B cell (primary cell): Measurements from ENCODE around the gene DNAJC1. TPM values are rescaled to one million over a fixed set of nuclear protein-coding genes. Genes with fewer than 3 reads are reported as not detected.

Experiments
- ATAC-seq: fragments of 200-7000 bp; cut with Tn5 transposase; one replicate; pipeline ENCODE4 v1.10.0; 2021; ENCODE audit warnings: low read depth, mild to moderate bottlenecking, moderate number of reproducible peaks, moderate library complexity
- CTCF ChIA-PET: fragments of 350-600 bp; sonication (Branson Sonifier 250); formaldehyde crosslinking; loops from one replicate; lab custom pipeline; 2021; ENCODE audit warnings: antibody characterized with exemption, inconsistent platforms; lab: Charles Lee
- POLR2A ChIA-PET: fragments of 350-600 bp; sonication (Branson Sonifier 250); formaldehyde crosslinking; loops from one replicate; lab custom pipeline; 2021; ENCODE audit warnings: antibody characterized with exemption; lab: Charles Lee
- DNase-seq: peaks from one replicate; pipeline ENCODE4 v3.0.0; 2013
- H2AFZ ChIP-seq: 2 replicates; pipeline ENCODE4 v1.6.1; 2012; ENCODE audit warnings: mild to moderate bottlenecking, low read depth, low read length; ENCODE audit not compliant: insufficient read depth, poor library complexity, severe bottlenecking
- H3K27ac ChIP-seq, 2 donors: 1 replicate in 1 of 2; 2 replicates in 1 of 2; pipeline ENCODE4 v1.5.1; 2012 to 2013; ENCODE audit warnings: low read length in 2 of 2, mild to moderate bottlenecking in 2 of 2, moderate library complexity in 1 of 2
- H3K27me3 ChIP-seq, 4 experiments: fragments of 200-600 bp in 1 of 4; sonication (generic) in 1 of 4; replicated peaks in 1 of 4; 1 replicate in 2 of 4; 2 replicates in 2 of 4; pipeline versions ENCODE4 v1.6.1 to v1.7.0; 2013 to 2016; ENCODE audit warnings: low read length in 3 of 4, mild to moderate bottlenecking in 2 of 4, mixed read lengths in 1 of 4, moderate library complexity in 1 of 4; ENCODE audit not compliant: insufficient read depth in 4 of 4, control insufficient read depth in 3 of 4; ENCODE audit errors: control extremely low read depth in 1 of 4
- H3K36me3 ChIP-seq, 2 experiments: replicated peaks in 1 of 2; 1 replicate in 1 of 2; 2 replicates in 1 of 2; pipeline versions ENCODE4 v1.6.1 to v1.7.1; 2013; ENCODE audit warnings: low read length in 1 of 2; ENCODE audit not compliant: insufficient read depth in 2 of 2, control insufficient read depth in 1 of 2; ENCODE audit errors: control extremely low read depth in 1 of 2, extremely low read depth in 1 of 2
- H3K4me1 ChIP-seq, 2 donors: fragments of 200-600 bp in 1 of 2; sonication (generic) in 1 of 2; 1 replicate in 1 of 2; 2 replicates in 1 of 2; pipeline versions ENCODE4 v1.5.1 to v1.6.1; 2013 to 2017; ENCODE audit warnings: low read length in 2 of 2; ENCODE audit not compliant: control insufficient read depth in 2 of 2, insufficient read depth in 2 of 2
- H3K4me2 ChIP-seq: replicated peaks from 2 replicates; pipeline ENCODE3; 2012; ENCODE audit warnings: mild to moderate bottlenecking, low read depth, low read length; ENCODE audit not compliant: poor library complexity, severe bottlenecking
- H3K4me3 ChIP-seq, 5 experiments: fragments of 200-600 bp in 1 of 5; sonication (generic) in 1 of 5; 1 replicate in 3 of 5; 2 replicates in 2 of 5; pipeline versions ENCODE4 v1.5.1 to v1.7.0; 2011 to 2016; ENCODE audit warnings: low read length in 4 of 5, mild to moderate bottlenecking in 4 of 5, low read depth in 2 of 5, control low read depth in 1 of 5, moderate library complexity in 1 of 5; ENCODE audit not compliant: insufficient read depth in 1 of 5; ENCODE audit errors: control extremely low read depth in 1 of 5, extremely low read depth in 1 of 5
- H3K79me2 ChIP-seq: fragments of 200-600 bp; sonication (generic); one replicate; pipeline ENCODE4 v1.6.0; 2016; ENCODE audit warnings: low read length; ENCODE audit not compliant: control insufficient read depth, insufficient read depth
- H3K9ac ChIP-seq: fragments of 200-600 bp; sonication (generic); 2 replicates; pipeline ENCODE4 v1.6.1; 2017; ENCODE audit warnings: mild to moderate bottlenecking, low read length, moderate library complexity
- H3K9me3 ChIP-seq, 3 donors: one replicate each; pipeline versions ENCODE4 v1.6.1 to v1.7.1; 2013; ENCODE audit warnings: low read length in 2 of 3; ENCODE audit not compliant: control insufficient read depth in 2 of 3, insufficient read depth in 1 of 3; ENCODE audit errors: control extremely low read depth in 1 of 3
- H4K20me1 ChIP-seq: 2 replicates; pipeline ENCODE4 v1.6.0; 2012; ENCODE audit warnings: mild to moderate bottlenecking, low read length; ENCODE audit not compliant: insufficient read depth, control insufficient read depth, poor library complexity, severe bottlenecking
- H3K27ac Mint-ChIP-seq: one replicate; pipeline ENCODE4 v1.8.0; 2021; ENCODE audit warnings: mixed read lengths
- H3K27me3 Mint-ChIP-seq: one replicate; pipeline ENCODE4 v1.8.0; 2021; ENCODE audit warnings: mixed read lengths
- H3K4me1 Mint-ChIP-seq: one replicate; pipeline ENCODE4 v1.8.0; 2021; ENCODE audit warnings: mixed read lengths
- H3K4me3 Mint-ChIP-seq: one replicate; pipeline ENCODE4 v1.8.0; 2021; ENCODE audit warnings: mixed read lengths
- H3K9me3 Mint-ChIP-seq: one replicate; pipeline ENCODE4 v1.8.0; 2022; ENCODE audit warnings: mixed read lengths; ENCODE audit not compliant: insufficient read depth
- EZH2 ChIP-seq: IDR thresholded peaks from 2 replicates; pipeline ENCODE4 v1.6.1; 2012; ENCODE audit warnings: borderline replicate concordance, low read depth, mild to moderate bottlenecking, moderate library complexity, low read length; ENCODE audit not compliant: insufficient read depth, poor library complexity, severe bottlenecking
- WGBS: methylation state at CpG from one replicate; pipeline ENCODE4 v1.1.5; 2013; ENCODE audit warnings: missing lambda C conversion rate; ENCODE audit not compliant: insufficient coverage; 5-methylcytosine and 5-hydroxymethylcytosine counted together
- intact Hi-C: fragments of 100-400 bp; cut with micrococcal nuclease; formaldehyde crosslinking; loops from one replicate; pipeline ENCODE4 v1.10.0; 2022
- polyA plus RNA-seq: library from polyadenylated mRNA; depleted of rRNA; stranded (reverse); fragments of >200 nt; gene quantifications from 2 replicates; pipeline ENCODE4 v1.2.3, GENCODE V29; 2012
- total RNA-seq, 2 donors: library from RNA; stranded (reverse); fragments of 120-200 nt in 1 of 2; gene quantifications; 1 replicate in 1 of 2; 2 replicates in 1 of 2; pipeline versions ENCODE4 v1.2.3 to v1.2.4, GENCODE V29; 2013 to 2022
- TF ChIP-seq, protein P1 (sequence below): fragments of 200-600 bp; IDR thresholded peaks from one replicate; pipeline ENCODE4 v1.8.0; 2022; ENCODE audit warnings: antibody characterized with exemption, mild to moderate bottlenecking

DNAJC1 gene
- total and polyA plus RNA-seq, 2 donors (not counting 1 experiment from before 2014, with no cell fraction given) = 9.4 to 15.4 TPM

DNA sequence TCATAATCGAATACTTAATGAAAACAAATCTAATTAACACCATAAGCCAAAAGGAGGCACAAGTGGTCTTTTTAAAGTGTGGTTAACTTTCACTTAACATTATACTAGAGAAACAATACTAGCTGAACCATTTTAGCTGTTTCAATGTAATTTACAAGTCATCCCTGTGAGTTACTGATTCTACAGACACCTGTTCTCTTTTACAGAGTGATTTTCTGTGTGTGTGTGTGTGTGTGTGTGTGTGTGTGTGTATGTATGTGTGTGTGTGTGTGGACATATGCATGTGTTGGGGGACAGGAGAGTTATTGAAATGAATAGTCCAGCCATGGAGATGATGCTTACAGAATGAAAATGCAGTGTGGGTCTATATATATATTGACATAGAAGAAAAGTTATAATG, 200.2 kb downstream of the DNAJC1 start:
- no peak overlapping the region for H2AFZ ChIP-seq
- ATAC-seq = no peak

DNA sequence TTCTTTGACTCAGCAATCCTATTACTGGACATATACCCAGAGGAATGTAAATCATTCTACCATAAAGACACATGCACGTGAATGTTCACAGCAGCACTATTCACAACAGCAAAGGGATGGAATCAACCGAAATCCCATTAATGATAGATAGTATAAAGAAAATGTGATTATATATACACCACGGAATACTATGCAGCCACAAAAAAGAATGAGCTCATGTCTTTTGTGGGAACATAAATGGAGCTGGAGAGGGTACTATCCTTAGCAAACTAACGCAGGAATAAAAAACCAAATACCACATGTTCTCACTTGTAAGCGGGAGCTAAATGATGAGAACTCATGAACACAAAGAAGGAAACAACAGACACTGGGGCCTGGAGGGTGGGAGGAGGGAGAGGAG, 201.9 kb downstream of the DNAJC1 start:
- no peaks in the 10 kb centered on the region for H3K27me3 ChIP-seq
- POLR2A ChIA-PET = no interaction called here
- no peak overlapping the region for H2AFZ ChIP-seq
- no peak overlapping the region for H3K9ac ChIP-seq
- DNase-seq = no peak
- no peak for ATAC-seq
- WGBS = no CpG with 5 or more reads among the region's 5 CpGs
- H3K27ac Mint-ChIP-seq = no peak overlapping the region
- H3K79me2 ChIP-seq = no peaks in the 10 kb centered on the region
- no peak for TF ChIP-seq EZH2
- TF ChIP-seq, protein P1, sequence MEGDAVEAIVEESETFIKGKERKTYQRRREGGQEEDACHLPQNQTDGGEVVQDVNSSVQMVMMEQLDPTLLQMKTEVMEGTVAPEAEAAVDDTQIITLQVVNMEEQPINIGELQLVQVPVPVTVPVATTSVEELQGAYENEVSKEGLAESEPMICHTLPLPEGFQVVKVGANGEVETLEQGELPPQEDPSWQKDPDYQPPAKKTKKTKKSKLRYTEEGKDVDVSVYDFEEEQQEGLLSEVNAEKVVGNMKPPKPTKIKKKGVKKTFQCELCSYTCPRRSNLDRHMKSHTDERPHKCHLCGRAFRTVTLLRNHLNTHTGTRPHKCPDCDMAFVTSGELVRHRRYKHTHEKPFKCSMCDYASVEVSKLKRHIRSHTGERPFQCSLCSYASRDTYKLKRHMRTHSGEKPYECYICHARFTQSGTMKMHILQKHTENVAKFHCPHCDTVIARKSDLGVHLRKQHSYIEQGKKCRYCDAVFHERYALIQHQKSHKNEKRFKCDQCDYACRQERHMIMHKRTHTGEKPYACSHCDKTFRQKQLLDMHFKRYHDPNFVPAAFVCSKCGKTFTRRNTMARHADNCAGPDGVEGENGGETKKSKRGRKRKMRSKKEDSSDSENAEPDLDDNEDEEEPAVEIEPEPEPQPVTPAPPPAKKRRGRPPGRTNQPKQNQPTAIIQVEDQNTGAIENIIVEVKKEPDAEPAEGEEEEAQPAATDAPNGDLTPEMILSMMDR = no peak
- no peak overlapping the region for H3K27ac ChIP-seq
- no peaks in the 10 kb centered on the region for H3K4me1 ChIP-seq
- CTCF ChIA-PET = no interaction called here
- no peaks in the 10 kb centered on the region for H3K4me1 Mint-ChIP-seq
- H3K9me3 ChIP-seq = no peaks in the 10 kb centered on the region
- no peak overlapping the region for H3K4me2 ChIP-seq
- no peak overlapping the region for H3K4me3 Mint-ChIP-seq
- intact Hi-C loops = no loop called here
- H3K27me3 Mint-ChIP-seq = no peaks in the 10 kb centered on the region
- H3K4me3 ChIP-seq = no peak overlapping the region
- no peaks in the 10 kb centered on the region for H3K9me3 Mint-ChIP-seq
- no peaks in the 10 kb centered on the region for H4K20me1 ChIP-seq
- H3K36me3 ChIP-seq = no peaks in the 10 kb centered on the region

More for the DNA sequence above, 200.2 kb downstream of the DNAJC1 start:
- Histone ChIP-seq H3K9ac (no peak overlapping the region), H4K20me1 (no peaks in the 10 kb centered on the region), H3K9me3 (no peaks in the 10 kb centered on the region), H3K36me3 (no peaks in the 10 kb centered on the region), H3K4me3 (no peak overlapping the region), H3K4me1 (no peaks in the 10 kb centered on the region), H3K27me3 (no peaks in the 10 kb centered on the region), H3K4me2 (no peak overlapping the region), H3K27ac (no peak overlapping the region), H3K79me2 (no peaks in the 10 kb centered on the region)
- WGBS = no CpG with 5 or more reads among the region's 1 CpG
- H3K4me3 Mint-ChIP-seq = no peak overlapping the region
- no peaks in the 10 kb centered on the region for H3K27me3 Mint-ChIP-seq
- no peaks in the 10 kb centered on the region for H3K9me3 Mint-ChIP-seq
- POLR2A ChIA-PET = no interaction called here
- CTCF ChIA-PET = no interaction called here
- intact Hi-C loops = no loop called here
- no peak for DNase-seq
- no peak for TF ChIP-seq EZH2
- TF ChIP-seq, protein P1 = no peak
- H3K4me1 Mint-ChIP-seq = no peaks in the 10 kb centered on the region
- H3K27ac Mint-ChIP-seq = no peak overlapping the region
